IMR-90 (cell line): ENCODE results near the gene FUT4. TPM values are rescaled to one million over a fixed set of nuclear protein-coding genes. Genes with fewer than 3 reads are reported as not detected.

ENCODE experiments used
- ATAC-seq: fragments of 200-7000 bp; cut with Tn5 transposase; 2 replicates; pipeline ENCODE4 v1.9.1; 2020; ENCODE audit warnings: low read depth, mild to moderate bottlenecking, moderate library complexity
- BruUV-seq: library from RNA; stranded (reverse); fragments of 400-500 nt; replicated peaks from 2 replicates; lab custom pipeline; 2021; lab: Mats Ljungman, UMichigan
- CTCF ChIA-PET: fragments of 300-600 bp; formaldehyde crosslinking; extraction: SDS; loops from one replicate; lab custom pipeline; 2021; ENCODE audit warnings: antibody characterized with exemption; lab: Yijun Ruan, JAX
- POLR2A ChIA-PET: fragments of 300-600 bp; sonication (Branson Sonifier 250); formaldehyde crosslinking; loops from one replicate; lab custom pipeline; 2022; ENCODE audit warnings: antibody characterized with exemption; ENCODE audit not compliant: unreplicated experiment; lab: Charles Lee
- DNase-seq: peaks from one replicate; pipeline ENCODE4 v3.0.0; 2013
- H2AFZ ChIP-seq: replicated peaks from 2 replicates; pipeline ENCODE3; 2013; ENCODE audit warnings: low read length, mild to moderate bottlenecking; ENCODE audit not compliant: poor library complexity
- H2AK5ac ChIP-seq: 2 replicates; pipeline ENCODE4 v1.6.1; 2013; ENCODE audit warnings: low read depth, low read length, inconsistent platforms
- H2AK9ac ChIP-seq: replicated peaks from 2 replicates; pipeline ENCODE3; 2013; ENCODE audit warnings: mild to moderate bottlenecking, low read depth, low read length, moderate library complexity; ENCODE audit not compliant: poor library complexity
- H2BK120ac ChIP-seq: 2 replicates; pipeline ENCODE4 v1.6.1; 2013; ENCODE audit warnings: low read depth, low read length, inconsistent platforms
- H2BK15ac ChIP-seq: 3 replicates; pipeline ENCODE4 v1.6.1; 2013; ENCODE audit warnings: low read depth, low read length, inconsistent platforms
- H2BK20ac ChIP-seq: 2 replicates; pipeline ENCODE4 v1.6.1; 2013; ENCODE audit warnings: low read depth, mild to moderate bottlenecking, inconsistent platforms, low read length, moderate library complexity
- H2BK5ac ChIP-seq: 2 replicates; pipeline ENCODE4 v1.6.1; 2013; ENCODE audit warnings: mild to moderate bottlenecking, low read depth, low read length, inconsistent platforms; ENCODE audit not compliant: poor library complexity, severe bottlenecking
- H3K14ac ChIP-seq: replicated peaks from 2 replicates; pipeline ENCODE4 v1.6.1; 2013; ENCODE audit warnings: low read depth, low read length, inconsistent platforms
- H3K18ac ChIP-seq: 2 replicates; pipeline ENCODE4 v1.6.1; 2013; ENCODE audit warnings: low read depth, low read length, control low read depth
- H3K23ac ChIP-seq: 2 replicates; pipeline ENCODE4 v1.6.1; 2013; ENCODE audit warnings: low read depth, low read length, inconsistent platforms
- H3K27ac ChIP-seq: 2 replicates; pipeline ENCODE4 v1.5.1; 2013; ENCODE audit warnings: mild to moderate bottlenecking, control low read depth, low read length; ENCODE audit not compliant: insufficient read depth
- H3K27me3 ChIP-seq: 2 replicates; pipeline ENCODE4 v1.6.1; 2013; ENCODE audit warnings: low read length; ENCODE audit not compliant: control insufficient read depth, insufficient read depth
- H3K36me3 ChIP-seq: 2 replicates; pipeline ENCODE4 v1.6.1; 2013; ENCODE audit warnings: low read length, mixed read lengths; ENCODE audit not compliant: control insufficient read depth, insufficient read depth
- H3K4ac ChIP-seq: 2 replicates; pipeline ENCODE4 v1.6.1; 2013; ENCODE audit warnings: low read depth, low read length, inconsistent platforms
- H3K4me1 ChIP-seq: 2 replicates; pipeline ENCODE4 v1.6.1; 2013; ENCODE audit warnings: low read length, mixed read lengths; ENCODE audit not compliant: control insufficient read depth, insufficient read depth
- H3K4me2 ChIP-seq: 2 replicates; pipeline ENCODE4 v1.6.1; 2013; ENCODE audit warnings: low read depth, mild to moderate bottlenecking, control low read depth, low read length, moderate library complexity
- H3K4me3 ChIP-seq: 2 replicates; pipeline ENCODE4 v1.5.1; 2013; ENCODE audit warnings: low read depth, mild to moderate bottlenecking, control low read depth, low read length, moderate library complexity; ENCODE audit not compliant: insufficient read depth
- H3K56ac ChIP-seq: 2 replicates; pipeline ENCODE4 v1.6.1; 2013; ENCODE audit warnings: low read length, inconsistent platforms; ENCODE audit not compliant: insufficient read depth; ENCODE audit errors: extremely low read depth
- H3K79me1 ChIP-seq, 2 experiments: 2 replicates each; pipeline ENCODE4 v1.6.1; 2013; ENCODE audit warnings: low read length in 2 of 2, inconsistent platforms in 1 of 2, low read depth in 1 of 2
- H3K9ac ChIP-seq: 2 replicates; pipeline ENCODE4 v1.6.1; 2013; ENCODE audit warnings: low read depth, low read length, control low read depth
- H3K9me1 ChIP-seq: 2 replicates; pipeline ENCODE4 v1.6.1; 2013; ENCODE audit warnings: low read length, inconsistent platforms; ENCODE audit not compliant: insufficient read depth
- H3K9me3 ChIP-seq: 2 replicates; pipeline ENCODE4 v1.6.1; 2013; ENCODE audit warnings: low read length; ENCODE audit not compliant: control insufficient read depth, insufficient read depth
- H4K20me1 ChIP-seq: 2 replicates; pipeline ENCODE4 v1.6.1; 2013; ENCODE audit warnings: low read length, inconsistent platforms; ENCODE audit not compliant: insufficient read depth
- H4K5ac ChIP-seq: 2 replicates; pipeline ENCODE4 v1.6.1; 2013; ENCODE audit warnings: mild to moderate bottlenecking, low read depth, low read length, control low read depth
- H4K8ac ChIP-seq, 2 experiments: 2 replicates each; pipeline ENCODE4 v1.6.1; 2013; ENCODE audit warnings: low read depth in 2 of 2, low read length in 2 of 2, control low read depth in 1 of 2, inconsistent platforms in 1 of 2
- H4K91ac ChIP-seq: 2 replicates; pipeline ENCODE4 v1.6.1; 2013; ENCODE audit warnings: low read depth, low read length, inconsistent platforms; ENCODE audit not compliant: insufficient read depth
- BHLHE40 ChIP-seq: fragments of 150-350 bp; IDR thresholded peaks from 2 replicates; pipeline ENCODE4 v1.6.1; 2016; ENCODE audit warnings: mild to moderate bottlenecking, low read depth, low read length
- CEBPB ChIP-seq: IDR thresholded peaks from 2 replicates; pipeline ENCODE4 v1.6.1; 2012; ENCODE audit warnings: low read depth, low read length, improper control_type of control experiment
- CHD1 ChIP-seq: IDR thresholded peaks from 2 replicates; pipeline ENCODE4 v1.6.1; 2012; ENCODE audit warnings: low read depth, low read length, improper control_type of control experiment
- FOS ChIP-seq: fragments of 150-350 bp; IDR thresholded peaks from 2 replicates; pipeline ENCODE4 v1.6.1; 2016; ENCODE audit warnings: low read depth, low read length
- MAFK ChIP-seq: IDR thresholded peaks from 2 replicates; pipeline ENCODE4 v1.6.1; 2012; ENCODE audit warnings: low read depth, low read length, improper control_type of control experiment
- MAZ ChIP-seq: IDR thresholded peaks from 2 replicates; pipeline ENCODE4 v1.6.1; 2012; ENCODE audit warnings: low read depth, mild to moderate bottlenecking, low read length, improper control_type of control experiment, moderate library complexity, borderline replicate concordance
- MXI1 ChIP-seq: IDR thresholded peaks from 2 replicates; pipeline ENCODE4 v1.6.1; 2012; ENCODE audit warnings: low read depth, mild to moderate bottlenecking, low read length, moderate library complexity, borderline replicate concordance
- NFE2L2 ChIP-seq: fragments of 150-350 bp; IDR thresholded peaks from 2 replicates; pipeline ENCODE4 v1.6.1; 2016; ENCODE audit warnings: low read depth, mild to moderate bottlenecking, low read length
- POLR2A ChIP-seq: IDR thresholded peaks from 2 replicates; pipeline ENCODE4 v1.6.1; 2012; ENCODE audit warnings: mild to moderate bottlenecking, low read depth, low read length
- RAD21 ChIP-seq: IDR thresholded peaks from 2 replicates; pipeline ENCODE4 v1.6.1; 2012; ENCODE audit warnings: low read length, improper control_type of control experiment
- RCOR1 ChIP-seq: IDR thresholded peaks from 2 replicates; pipeline ENCODE4 v1.6.1; 2012; ENCODE audit warnings: mild to moderate bottlenecking, low read length, improper control_type of control experiment; ENCODE audit not compliant: insufficient replicate concordance
- RFX5 ChIP-seq: IDR thresholded peaks from 2 replicates; pipeline ENCODE4 v1.8.0; 2012; ENCODE audit warnings: low read depth, mild to moderate bottlenecking, low read length, moderate library complexity
- SMC3 ChIP-seq: fragments of 150-350 bp; IDR thresholded peaks from 2 replicates; pipeline ENCODE4 v1.6.1; 2016; ENCODE audit warnings: low read depth, mild to moderate bottlenecking, antibody characterized with exemption, low read length, moderate library complexity
- WGBS, 2 experiments: methylation state at CpG; one replicate each; pipeline versions ENCODE4 v1.1.5 to v1.1.7; 2013; ENCODE audit warnings: missing lambda C conversion rate in 2 of 2; ENCODE audit not compliant: insufficient read length in 1 of 2; ENCODE audit errors: extremely low coverage in 2 of 2; 5-methylcytosine and 5-hydroxymethylcytosine counted together
- dilution Hi-C: fragments of 300-500 bp; cut with HindIII; formaldehyde crosslinking; loops from one replicate; pipeline ENCODE4 v1.14.3; 2018; ENCODE audit warnings: low sequenced_read_pairs; ENCODE audit not compliant: unreplicated experiment
- in situ Hi-C: fragments of 300-500 bp; cut with MboI; formaldehyde crosslinking; loops from 3 replicates; pipeline ENCODE4 v1.14.3; 2019; ENCODE audit warnings: low sequenced_read_pairs, inconsistent platforms, mixed read lengths
- intact Hi-C: fragments of 100-400 bp; cut with micrococcal nuclease; formaldehyde crosslinking; loops from 2 replicates; pipeline ENCODE4 v1.10.0; 2022
- polyA plus RNA-seq, 3 experiments: library from polyadenylated mRNA; depleted of rRNA; stranded (reverse); fragments of >200 nt; gene quantifications; 2 replicates each; pipeline ENCODE4 v1.2.3, GENCODE V29; 2012; ENCODE audit warnings: low replicate concordance in 1 of 3
- total RNA-seq: library from RNA; depleted of rRNA; stranded (reverse); fragments of >200 nt; gene quantifications from 2 replicates; pipeline ENCODE4 v1.2.3, GENCODE V29; 2012
- TF ChIP-seq, protein P1 (sequence below): fragments of 150-350 bp; IDR thresholded peaks from 2 replicates; pipeline ENCODE4 v1.6.1; 2017; ENCODE audit warnings: mild to moderate bottlenecking, antibody characterized with exemption, low read length, low read depth
- TF ChIP-seq, protein P2 (sequence below): conservative IDR thresholded peaks from 2 replicates; pipeline ENCODE4 v1.5.1; 2012; ENCODE audit warnings: mild to moderate bottlenecking, low read depth, low read length, improper control_type of control experiment

Gene FUT4
- total and polyA plus RNA-seq, 2 of the 4 experiments (the other 2 are of a cell fraction), result 2.2 to 2.4 TPM

DNA sequence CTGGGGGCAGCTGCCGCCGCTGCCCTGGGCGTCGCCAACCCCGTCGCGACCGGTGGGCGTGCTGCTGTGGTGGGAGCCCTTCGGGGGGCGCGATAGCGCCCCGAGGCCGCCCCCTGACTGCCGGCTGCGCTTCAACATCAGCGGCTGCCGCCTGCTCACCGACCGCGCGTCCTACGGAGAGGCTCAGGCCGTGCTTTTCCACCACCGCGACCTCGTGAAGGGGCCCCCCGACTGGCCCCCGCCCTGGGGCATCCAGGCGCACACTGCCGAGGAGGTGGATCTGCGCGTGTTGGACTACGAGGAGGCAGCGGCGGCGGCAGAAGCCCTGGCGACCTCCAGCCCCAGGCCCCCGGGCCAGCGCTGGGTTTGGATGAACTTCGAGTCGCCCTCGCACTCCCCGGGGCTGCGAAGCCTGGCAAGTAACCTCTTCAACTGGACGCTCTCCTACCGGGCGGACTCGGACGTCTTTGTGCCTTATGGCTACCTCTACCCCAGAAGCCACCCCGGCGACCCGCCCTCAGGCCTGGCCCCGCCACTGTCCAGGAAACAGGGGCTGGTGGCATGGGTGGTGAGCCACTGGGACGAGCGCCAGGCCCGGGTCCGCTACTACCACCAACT is 1.0 kb downstream of the FUT4 start:
- H4K91ac ChIP-seq, result no peak overlapping the region; the same call in 1 of the 2 replicates
- no peak overlapping the region for H3K23ac ChIP-seq
- no peak overlapping the region for H2BK120ac ChIP-seq
- peak overlapping the region; percentile 8 for H2BK5ac ChIP-seq
- H3K4me3 ChIP-seq, result peak overlapping the region; percentile 69
- H2AK5ac ChIP-seq, result no peak overlapping the region
- no peak for DNase-seq
- H4K5ac ChIP-seq, result peak overlapping the region; percentile 12; the same call in 1 of the 2 replicates
- BruUV-seq, result no TSS peak
- H4K20me1 ChIP-seq, result peaks cover 10% of the 10 kb centered on the region; the same call in 1 of the 2 replicates
- H3K4me1 ChIP-seq, result peaks cover 6% of the 10 kb centered on the region
- no peak; the same call in 1 of the 2 replicates for ATAC-seq
- POLR2A ChIA-PET, result interaction anchor here (0.7 kb wide), 1 partner anchor 32 kb away, joined by 7 read pairs; the partner anchor contains the start of gene C11orf97
- H3K27ac ChIP-seq, result no peak overlapping the region; the same call in 1 of the 2 replicates
- H3K56ac ChIP-seq, result 0 out of 2 replicates have a peak overlapping the region, but pooled peaks have one; percentile 0
- dilution Hi-C loops (no loop called here), in situ Hi-C loops (no loop called here), intact Hi-C loops (no loop called here)
- H2BK15ac ChIP-seq, result no peak overlapping the region
- H3K9me1 ChIP-seq, result peaks cover 8% of the 10 kb centered on the region
- H2AFZ ChIP-seq, result peak overlapping the region; percentile 98
- peak overlapping the region; percentile 61 to 65; a peak in 3 of 4 replicates for H4K8ac ChIP-seq
- 6% methylated on average over 40 of the region's 59 CpGs; no CpG with 5 or more reads in 1 of the 2 experiments for WGBS, 2 experiments
- peaks cover 12 to 33% of the 10 kb centered on the region in 2 experiments for H3K79me1 ChIP-seq
- peak overlapping the region; percentile 86 for H2AK9ac ChIP-seq
- H3K18ac ChIP-seq, result no peak overlapping the region
- peak overlapping the region; percentile 50 for H3K4me2 ChIP-seq
- H3K4ac ChIP-seq, result peak overlapping the region; percentile 32; the same call in 1 of the 2 replicates
- H3K9ac ChIP-seq, result peak overlapping the region; percentile 31; the same call in 1 of the 2 replicates
- H3K9me3 ChIP-seq, result no peaks in the 10 kb centered on the region
- no peak overlapping the region for H2BK20ac ChIP-seq
- peaks cover 2% of the 10 kb centered on the region; the same call in 1 of the 2 replicates for H3K36me3 ChIP-seq
- H3K27me3 ChIP-seq, result no peaks in the 10 kb centered on the region
- H3K14ac ChIP-seq, result no peak overlapping the region
- CTCF ChIA-PET, result no interaction called here
- TF ChIP-seq MXI1, result no peak
- TF ChIP-seq, protein P1, sequence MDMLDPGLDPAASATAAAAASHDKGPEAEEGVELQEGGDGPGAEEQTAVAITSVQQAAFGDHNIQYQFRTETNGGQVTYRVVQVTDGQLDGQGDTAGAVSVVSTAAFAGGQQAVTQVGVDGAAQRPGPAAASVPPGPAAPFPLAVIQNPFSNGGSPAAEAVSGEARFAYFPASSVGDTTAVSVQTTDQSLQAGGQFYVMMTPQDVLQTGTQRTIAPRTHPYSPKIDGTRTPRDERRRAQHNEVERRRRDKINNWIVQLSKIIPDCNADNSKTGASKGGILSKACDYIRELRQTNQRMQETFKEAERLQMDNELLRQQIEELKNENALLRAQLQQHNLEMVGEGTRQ, result no peak
- no peak for TF ChIP-seq POLR2A
- TF ChIP-seq MAZ, result no peak
- TF ChIP-seq CEBPB, result no peak
- TF ChIP-seq FOS, result no peak
- TF ChIP-seq, protein P2, sequence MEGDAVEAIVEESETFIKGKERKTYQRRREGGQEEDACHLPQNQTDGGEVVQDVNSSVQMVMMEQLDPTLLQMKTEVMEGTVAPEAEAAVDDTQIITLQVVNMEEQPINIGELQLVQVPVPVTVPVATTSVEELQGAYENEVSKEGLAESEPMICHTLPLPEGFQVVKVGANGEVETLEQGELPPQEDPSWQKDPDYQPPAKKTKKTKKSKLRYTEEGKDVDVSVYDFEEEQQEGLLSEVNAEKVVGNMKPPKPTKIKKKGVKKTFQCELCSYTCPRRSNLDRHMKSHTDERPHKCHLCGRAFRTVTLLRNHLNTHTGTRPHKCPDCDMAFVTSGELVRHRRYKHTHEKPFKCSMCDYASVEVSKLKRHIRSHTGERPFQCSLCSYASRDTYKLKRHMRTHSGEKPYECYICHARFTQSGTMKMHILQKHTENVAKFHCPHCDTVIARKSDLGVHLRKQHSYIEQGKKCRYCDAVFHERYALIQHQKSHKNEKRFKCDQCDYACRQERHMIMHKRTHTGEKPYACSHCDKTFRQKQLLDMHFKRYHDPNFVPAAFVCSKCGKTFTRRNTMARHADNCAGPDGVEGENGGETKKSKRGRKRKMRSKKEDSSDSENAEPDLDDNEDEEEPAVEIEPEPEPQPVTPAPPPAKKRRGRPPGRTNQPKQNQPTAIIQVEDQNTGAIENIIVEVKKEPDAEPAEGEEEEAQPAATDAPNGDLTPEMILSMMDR, result no peak
- TF ChIP-seq RCOR1, result no peak
- TF ChIP-seq RFX5, result no peak
- TF ChIP-seq SMC3, result no peak
- TF ChIP-seq RAD21, result no peak
- no peak for TF ChIP-seq NFE2L2
- no peak for TF ChIP-seq CHD1
- no peak for TF ChIP-seq MAFK
- TF ChIP-seq BHLHE40, result no peak
